ENCODE data around the gene PDCD6IP.
A peak's percentile ranks its signal among the peaks of the same experiment; 100 is the strongest.
"Not testable (repeated sequence)": the region's sequence is repeated elsewhere in the genome, so short reads cannot be mapped to it uniquely, and the experiment has no call there.

PDCD6IP gene

GRCh38 chr3:33777996-33778395, 20.4 kb upstream of the PDCD6IP start:
- FAIRE-seq (no peak), DNase-seq (ENCODE audit: insufficient read length, low spot score) (no peak)
- no peak for TF ChIP-seq SPI1 (IDR thresholded peaks at IDR 0.05; ENCODE audit: low read depth, low read length)
- TF ChIP-seq POLR2AphosphoS5 (IDR thresholded peaks at IDR 0.05; ENCODE audit: low read depth, low read length): no peak
- TF ChIP-seq POU2F2 (IDR thresholded peaks at IDR 0.05; ENCODE audit: low read depth, low read length): no peak
- TF ChIP-seq POLR2A (IDR thresholded peaks at IDR 0.05; ENCODE audit: low read depth, low read length): no peak
- no peak for TF ChIP-seq TAF1 (IDR thresholded peaks at IDR 0.05; ENCODE audit: low read depth, low read length)
- no peak for TF ChIP-seq PAX5 (IDR thresholded peaks at IDR 0.05; ENCODE audit: insufficient read depth, low read length, severe bottlenecking)

- DNase-seq (ENCODE audit: insufficient read length, low spot score) (no peak), FAIRE-seq (no peak)
- TF ChIP-seq POU2F2 (IDR thresholded peaks at IDR 0.05; ENCODE audit: low read depth, low read length): no peak
- no peak for TF ChIP-seq SPI1 (IDR thresholded peaks at IDR 0.05; ENCODE audit: low read depth, low read length)
These were observed 18.7 kb upstream of the PDCD6IP start for GRCh38 chr3:33779751-33780150.

GRCh38 chr3:33781413-33781812, 17.0 kb upstream of the PDCD6IP start:
- not testable (repeated sequence) for DNase-seq (ENCODE audit: insufficient read length, low spot score); FAIRE-seq
- TF ChIP-seq SPI1 (IDR thresholded peaks at IDR 0.05; ENCODE audit: low read depth, low read length): peak; percentile 33; the same call in 1 of the 2 replicates

GRCh38 chr3:33786565-33787327, 11.7 kb upstream of the PDCD6IP start:
- DNase-seq (ENCODE audit: insufficient read length, low spot score) (no peak), FAIRE-seq (no peak)
- TF ChIP-seq POLR2AphosphoS5 (IDR thresholded peaks at IDR 0.05; ENCODE audit: low read depth, low read length) (no peak), POLR2A (IDR thresholded peaks at IDR 0.05; ENCODE audit: low read depth, low read length) (no peak), SPI1 (IDR thresholded peaks at IDR 0.05; ENCODE audit: low read depth, low read length) (no peak), POU2F2 (IDR thresholded peaks at IDR 0.05; ENCODE audit: low read depth, low read length) (no peak), PAX5 (IDR thresholded peaks at IDR 0.05; ENCODE audit: insufficient read depth, low read length, severe bottlenecking) (no peak), TAF1 (IDR thresholded peaks at IDR 0.05; ENCODE audit: low read depth, low read length) (no peak)

GRCh38 chr3:33787328-33788009, 11.0 kb upstream of the PDCD6IP start:
- peak; percentile 82 for FAIRE-seq
- DNase-seq (ENCODE audit: insufficient read length, low spot score): peak; percentile 15
- no peak for TF ChIP-seq POLR2A (IDR thresholded peaks at IDR 0.05; ENCODE audit: low read depth, low read length)
- no peak for TF ChIP-seq POLR2AphosphoS5 (IDR thresholded peaks at IDR 0.05; ENCODE audit: low read depth, low read length)
- no peak for TF ChIP-seq SPI1 (IDR thresholded peaks at IDR 0.05; ENCODE audit: low read depth, low read length)
- 0 out of 2 replicates have a peak, but pooled peaks have one; percentile 20 for TF ChIP-seq POU2F2 (IDR thresholded peaks at IDR 0.05; ENCODE audit: low read depth, low read length)
- TF ChIP-seq TAF1 (IDR thresholded peaks at IDR 0.05; ENCODE audit: low read depth, low read length): no peak
- no peak for TF ChIP-seq PAX5 (IDR thresholded peaks at IDR 0.05; ENCODE audit: insufficient read depth, low read length, severe bottlenecking)

- TF ChIP-seq PAX5 (IDR thresholded peaks at IDR 0.05; ENCODE audit: insufficient read depth, low read length, severe bottlenecking) (no peak), SPI1 (IDR thresholded peaks at IDR 0.05; ENCODE audit: low read depth, low read length) (no peak), POLR2AphosphoS5 (IDR thresholded peaks at IDR 0.05; ENCODE audit: low read depth, low read length) (no peak), POU2F2 (IDR thresholded peaks at IDR 0.05; ENCODE audit: low read depth, low read length) (no peak), POLR2A (IDR thresholded peaks at IDR 0.05; ENCODE audit: low read depth, low read length) (no peak), TAF1 (IDR thresholded peaks at IDR 0.05; ENCODE audit: low read depth, low read length) (no peak)
- FAIRE-seq (no peak), DNase-seq (ENCODE audit: insufficient read length, low spot score) (no peak)
These were observed 9.1 kb upstream of the PDCD6IP start for GRCh38 chr3:33789183-33789954.

GRCh38 chr3:33790091-33790490, 8.3 kb upstream of the PDCD6IP start:
- TF ChIP-seq SPI1 (IDR thresholded peaks at IDR 0.05; ENCODE audit: low read depth, low read length) (no peak), POLR2AphosphoS5 (IDR thresholded peaks at IDR 0.05; ENCODE audit: low read depth, low read length) (no peak), POLR2A (IDR thresholded peaks at IDR 0.05; ENCODE audit: low read depth, low read length) (no peak), TAF1 (IDR thresholded peaks at IDR 0.05; ENCODE audit: low read depth, low read length) (no peak), PAX5 (IDR thresholded peaks at IDR 0.05; ENCODE audit: insufficient read depth, low read length, severe bottlenecking) (no peak), POU2F2 (IDR thresholded peaks at IDR 0.05; ENCODE audit: low read depth, low read length) (no peak)
- no peak for FAIRE-seq
- no peak for DNase-seq (ENCODE audit: insufficient read length, low spot score)

- TF ChIP-seq TAF1 (IDR thresholded peaks at IDR 0.05; ENCODE audit: low read depth, low read length): no peak
- TF ChIP-seq POLR2A (IDR thresholded peaks at IDR 0.05; ENCODE audit: low read depth, low read length): no peak
- TF ChIP-seq POLR2AphosphoS5 (IDR thresholded peaks at IDR 0.05; ENCODE audit: low read depth, low read length): no peak
- no peak for TF ChIP-seq PAX5 (IDR thresholded peaks at IDR 0.05; ENCODE audit: insufficient read depth, low read length, severe bottlenecking)
- no peak for TF ChIP-seq POU2F2 (IDR thresholded peaks at IDR 0.05; ENCODE audit: low read depth, low read length)
- no peak for TF ChIP-seq SPI1 (IDR thresholded peaks at IDR 0.05; ENCODE audit: low read depth, low read length)
- DNase-seq (ENCODE audit: insufficient read length, low spot score): no peak
- FAIRE-seq: peak; percentile 70
These were observed 6.8 kb upstream of the PDCD6IP start for GRCh38 chr3:33791477-33792166.
